K562 (cell line): ENCODE measurements around the gene EFNB3. TPM values are rescaled to one million over a fixed set of nuclear protein-coding genes. Genes with fewer than 3 reads are reported as not detected.
A peak's percentile ranks its signal among the peaks of the same experiment; 100 is the strongest.

Source experiments
- ATAC-seq: fragments of 200-7000 bp; cut with Tn5 transposase; 3 replicates; pipeline ENCODE4 v1.9.1; 2020; ENCODE audit warnings: moderate library complexity
- BruUV-seq: library from RNA; stranded (reverse); fragments of 400-500 nt; replicated peaks from 2 replicates; lab custom pipeline; 2021; lab: Mats Ljungman, UMichigan
- CTCF ChIA-PET: fragments of 300-600 bp; formaldehyde crosslinking; extraction: SDS; loops from one replicate; lab custom pipeline; 2021; ENCODE audit warnings: low intra/inter-chr PET ratio; lab: Yijun Ruan, JAX
- POLR2A ChIA-PET: fragments of 300-600, 350-650 bp; sonication (Branson Sonifier 250); formaldehyde crosslinking; extraction: SDS; loops from one replicate; lab custom pipeline; 2021; ENCODE audit warnings: antibody characterized with exemption, inconsistent platforms; lab: Yijun Ruan, JAX
- DNase-seq, 4 experiments: peaks; one replicate each; pipeline versions ENCODE4 v3.0.0 to v3.0.0-alpha.2; 2011 to 2018; ENCODE audit warnings: low spot score in 3 of 4, mixed read lengths in 3 of 4; ENCODE audit errors: extremely low read depth in 1 of 4
- FAIRE-seq: peaks from 2 replicates; lab custom pipeline; 2011; peaks lifted over from hg19 to GRCh38; lab: Jason Lieb, UNC
- H2AFZ ChIP-seq: 2 replicates; pipeline ENCODE4 v1.6.0; 2011; ENCODE audit warnings: low read depth, low read length, control low read depth, inconsistent platforms
- H3K27ac ChIP-seq: fragments of 200-600 bp; 3 replicates; pipeline ENCODE4 v1.8.0; 2011; ENCODE audit warnings: low read depth, mild to moderate bottlenecking, control low read depth, inconsistent platforms, low read length, moderate library complexity, mixed read lengths; ENCODE audit errors: extremely low read depth
- H3K27me3 ChIP-seq, 2 experiments: fragments of 300-600 bp in 1 of 2; 2 replicates in 1 of 2; 3 replicates in 1 of 2; pipeline versions ENCODE4 v1.6.0 to v1.8.0; 2011; ENCODE audit warnings: inconsistent platforms in 2 of 2, low read length in 2 of 2, mild to moderate bottlenecking in 1 of 2, mixed read lengths in 1 of 2, moderate library complexity in 1 of 2; ENCODE audit not compliant: control insufficient read depth in 2 of 2, insufficient read depth in 2 of 2
- H3K36me3 ChIP-seq: fragments of 300-600 bp; 3 replicates; pipeline ENCODE4 v1.8.0; 2011; ENCODE audit warnings: mild to moderate bottlenecking, low read length, inconsistent platforms; ENCODE audit not compliant: control insufficient read depth, insufficient read depth
- H3K4me1 ChIP-seq, 2 experiments: fragments of 200-600 bp in 1 of 2; replicated peaks in 1 of 2; 2 replicates in 1 of 2; 3 replicates in 1 of 2; pipeline versions ENCODE4 v1.5.1 to v1.8.0; 2011; ENCODE audit warnings: inconsistent platforms in 2 of 2, low read length in 2 of 2, mild to moderate bottlenecking in 1 of 2, mixed read lengths in 1 of 2, moderate library complexity in 1 of 2; ENCODE audit not compliant: control insufficient read depth in 2 of 2, insufficient read depth in 2 of 2
- H3K4me2 ChIP-seq: 2 replicates; pipeline ENCODE4 v1.6.1; 2011; ENCODE audit warnings: low read length, control low read depth, inconsistent platforms, mixed read lengths; ENCODE audit not compliant: insufficient read depth
- H3K4me3 ChIP-seq: fragments of 200-600 bp; sonication (generic), shearing (Covaris generic); 2 replicates; pipeline ENCODE4 v1.5.1; 2016; ENCODE audit warnings: control low read depth, inconsistent platforms
- H3K79me2 ChIP-seq: fragments of 200-600 bp; 3 replicates; pipeline ENCODE4 v1.8.0; 2011; ENCODE audit warnings: low read length, inconsistent platforms; ENCODE audit not compliant: control insufficient read depth, insufficient read depth
- H3K9ac ChIP-seq, 2 experiments: 2 replicates each; pipeline versions ENCODE4 v1.6.0 to v1.6.1; 2011; ENCODE audit warnings: low read depth in 2 of 2, low read length in 2 of 2, control low read depth in 1 of 2, inconsistent platforms in 1 of 2, mild to moderate bottlenecking in 1 of 2, mixed read lengths in 1 of 2; ENCODE audit not compliant: insufficient read depth in 1 of 2
- H3K9me1 ChIP-seq: one replicate; pipeline ENCODE4 v1.6.0; 2011; ENCODE audit warnings: inconsistent platforms, mild to moderate bottlenecking, low read length, moderate library complexity; ENCODE audit not compliant: control insufficient read depth, insufficient read depth
- H3K9me3 ChIP-seq: replicated peaks from 2 replicates; pipeline ENCODE4 v1.5.1; 2011; ENCODE audit warnings: low read depth, low read length, inconsistent platforms; ENCODE audit not compliant: control insufficient read depth, insufficient read depth
- H4K20me1 ChIP-seq: replicated peaks from 2 replicates; pipeline ENCODE4 v1.6.1; 2011; ENCODE audit warnings: low read length, inconsistent platforms, mixed read lengths; ENCODE audit not compliant: control insufficient read depth, insufficient read depth
- DPF2 ChIP-seq: fragments of 450-650 bp; IDR thresholded peaks from 2 replicates; pipeline ENCODE4 v1.6.1; 2016
- FOXJ3 ChIP-seq: sonication (generic); formaldehyde crosslinking; IDR thresholded peaks from 2 replicates; pipeline ENCODE4 v1.4.0; 2020; ENCODE audit warnings: mild to moderate bottlenecking, missing genetic modification reagents
- HDAC3 ChIP-seq: fragments of 450-650 bp; IDR thresholded peaks from 2 replicates; pipeline ENCODE4 v1.6.1; 2018; ENCODE audit warnings: borderline replicate concordance, mild to moderate bottlenecking, moderate library complexity; ENCODE audit not compliant: partially characterized antibody
- HNRNPLL ChIP-seq: fragments of 200-400 bp; formaldehyde crosslinking; IDR thresholded peaks from 2 replicates; pipeline ENCODE4 v1.6.1; 2017; ENCODE audit warnings: low read length, low read depth, mild to moderate bottlenecking; ENCODE audit not compliant: poor library complexity, severe bottlenecking
- LCOR ChIP-seq: sonication (generic); formaldehyde crosslinking; IDR thresholded peaks from 2 replicates; pipeline ENCODE4 v1.8.0; 2022; ENCODE audit warnings: mild to moderate bottlenecking, missing genetic modification reagents
- NRF1 ChIP-seq, 2 experiments: fragments of 450-650 bp; IDR thresholded peaks in 1 of 2; conservative IDR thresholded peaks in 1 of 2; 2 replicates each; pipeline ENCODE4 v1.6.1; 2014; ENCODE audit warnings: mild to moderate bottlenecking in 2 of 2
- SOX6 ChIP-seq: fragments of 450-650 bp; IDR thresholded peaks from 2 replicates; pipeline ENCODE4 v1.6.1; 2014; ENCODE audit warnings: mild to moderate bottlenecking
- ZNF24 ChIP-seq: fragments of 450-650 bp; IDR thresholded peaks from 2 replicates; pipeline ENCODE4 v1.6.1; 2016
- WGBS: fragments of 100-300 bp; shearing (Covaris generic); methylation state at CpG from one replicate; pipeline ENCODE4 v1.1.6; 2016; ENCODE audit warnings: low coverage, mixed read lengths; ENCODE audit not compliant: insufficient coverage; ENCODE audit errors: missing lambda C conversion rate; 5-methylcytosine and 5-hydroxymethylcytosine counted together
- in situ Hi-C: fragments of 300-500 bp; cut with MboI; formaldehyde crosslinking; loops from 4 replicates; pipeline ENCODE4 v1.15.0; 2018; ENCODE audit warnings: inconsistent platforms, mixed read lengths
- intact Hi-C: fragments of 100-400 bp; cut with micrococcal nuclease; formaldehyde crosslinking; loops from 2 replicates; pipeline ENCODE4 v1.14.2; 2022
- polyA plus RNA-seq, 8 experiments: library from polyadenylated mRNA; depleted of rRNA in 4 of 8; stranded (reverse) in 5 of 8; unstranded in 3 of 8; fragments of >200 nt; fragmentation: Nextera tagmentation in 2 of 8; fragmentation: Illumina TruSeq in 1 of 8; extraction: Ambion mirVana in 2 of 8; extraction: Trizol in 1 of 8; gene quantifications; 2 replicates each; pipeline versions ENCODE4 v1.2.1 to v1.2.3, GENCODE V29; 2011 to 2014; ENCODE audit warnings: inconsistent platforms in 1 of 8, missing spikeins in 1 of 8
- total RNA-seq, 7 experiments: library from RNA; depleted of rRNA in 6 of 7; stranded (reverse); fragments of >200 nt in 6 of 7; fragmentation: Illumina TruSeq in 2 of 7; extraction: Trizol in 2 of 7; gene quantifications; 2 replicates each; pipeline versions ENCODE4 v1.2.1 to v1.2.3, GENCODE V29; 2011 to 2021; ENCODE audit warnings: low replicate concordance in 1 of 7

The EFNB3 gene
- total and polyA plus RNA-seq, 9 of the 15 experiments (the other 6 are each of a cell fraction or from before 2014, with no cell fraction given): not detected

GRCh38 chr17:7756968-7757367, 52.0 kb downstream of the EFNB3 start:
- 5% methylated on average over 14 of the region's 14 CpGs for WGBS
- intact Hi-C loops: no loop called here
- Histone ChIP-seq H3K9me1 (no peaks in the 10 kb centered on the region), H2AFZ (no peak overlapping the region), H3K36me3 (no peaks in the 10 kb centered on the region), H4K20me1 (no peaks in the 10 kb centered on the region), H3K79me2 (no peaks in the 10 kb centered on the region), H3K9me3 (no peaks in the 10 kb centered on the region), H3K4me3 (no peak overlapping the region), H3K27me3 (peaks cover 0 to 45% of the 10 kb centered on the region in 2 experiments; a peak in 4 of 5 replicates), H3K27ac (no peak overlapping the region), H3K4me1 (no peaks in the 10 kb centered on the region), H3K4me2 (no peak overlapping the region), H3K9ac (no peak overlapping the region)
- no peak for FAIRE-seq
- DNase-seq: no peak
- TF ChIP-seq HNRNPLL: peak; percentile 98
- TF ChIP-seq HDAC3: peak; percentile 87
- 0 out of 4 replicates have a peak, but pooled peaks have one; percentile 13 to 32 for TF ChIP-seq NRF1 (conservative IDR thresholded peaks at IDR 0.05 in 1 of 2, IDR thresholded peaks at IDR 0.05 in 1 of 2)
- TF ChIP-seq SOX6: no peak
- no peak for TF ChIP-seq LCOR (CRISPR knock-in tag)
- TF ChIP-seq ZNF24: peak; percentile 87
- no peak for TF ChIP-seq DPF2
- no peak for TF ChIP-seq FOXJ3 (CRISPR knock-in tag)
- BruUV-seq: no TSS peak
- ATAC-seq: no peak
- POLR2A ChIA-PET: interaction anchor here (1.1 kb wide), 1 partner anchor 10 kb away, joined by 3 read pairs; no protein-coding TSS in a partner anchor
- in situ Hi-C loops: no loop called here
- CTCF ChIA-PET: no interaction called here

Other genes with a start within 250 kb of the EFNB3 start
Only the 7 nearest of the 25 such genes appear.
- 26.3 and 38.6 TPM in 2 replicates for gene FXR2, start 90.3 kb upstream of the EFNB3 start, total RNA-seq (2014; rRNA removed)
- 20.2 and 21.4 TPM in 2 replicates for gene FXR2, start 90.3 kb upstream of the EFNB3 start, total RNA-seq (2014; rRNA removed; fragmentation: Illumina TruSeq; extraction: Trizol)
- gene FXR2, start 90.3 kb upstream of the EFNB3 start, total RNA-seq (2015; rRNA removed; fragmentation: Illumina TruSeq; extraction: Trizol): 22.0 and 22.3 TPM in 2 replicates
- 28.3 and 29.9 TPM in 2 replicates for gene FXR2, start 90.3 kb upstream of the EFNB3 start, total RNA-seq (2021)
- 24.5 and 35.0 TPM in 2 replicates for gene FXR2, start 90.3 kb upstream of the EFNB3 start, polyA plus RNA-seq (2011; rRNA removed)
- 41.0 and 49.3 TPM in 2 replicates for gene FXR2, start 90.3 kb upstream of the EFNB3 start, polyA plus RNA-seq (2014; fragmentation: Illumina TruSeq; extraction: Trizol)
- gene FXR2, start 90.3 kb upstream of the EFNB3 start, polyA plus RNA-seq (2014; fragmentation: Nextera tagmentation; extraction: Ambion mirVana): 1 to 10 TPM; 2.0 to 2.2 TPM
- gene FXR2, start 90.3 kb upstream of the EFNB3 start, polyA plus RNA-seq (2014; rRNA removed): 28.4 and 35.0 TPM in 2 replicates
- gene SAT2, start 77.4 kb upstream of the EFNB3 start, total RNA-seq (2014; rRNA removed): 3.7 and 5.2 TPM in 2 replicates
- gene SAT2, start 77.4 kb upstream of the EFNB3 start, total RNA-seq (2014; rRNA removed; fragmentation: Illumina TruSeq; extraction: Trizol): 4.6 and 5.3 TPM in 2 replicates
- gene SAT2, start 77.4 kb upstream of the EFNB3 start, total RNA-seq (2015; rRNA removed; fragmentation: Illumina TruSeq; extraction: Trizol): 8.0 and 8.8 TPM in 2 replicates
- 6.7 and 7.5 TPM in 2 replicates for gene SAT2, start 77.4 kb upstream of the EFNB3 start, total RNA-seq (2021)
- 3.3 and 3.9 TPM in 2 replicates for gene SAT2, start 77.4 kb upstream of the EFNB3 start, polyA plus RNA-seq (2011; rRNA removed)
- 4.9 and 5.7 TPM in 2 replicates for gene SAT2, start 77.4 kb upstream of the EFNB3 start, polyA plus RNA-seq (2014; fragmentation: Illumina TruSeq; extraction: Trizol)
- 1 to 10 TPM; 2.0 to 3.6 TPM for gene SAT2, start 77.4 kb upstream of the EFNB3 start, polyA plus RNA-seq (2014; fragmentation: Nextera tagmentation; extraction: Ambion mirVana)
- 4.9 and 7.0 TPM in 2 replicates for gene SAT2, start 77.4 kb upstream of the EFNB3 start, polyA plus RNA-seq (2014; rRNA removed)
- gene SHBG, start 75.1 kb upstream of the EFNB3 start, total RNA-seq (2014; rRNA removed): not detected in 2 replicates
- not detected in 2 replicates for gene SHBG, start 75.1 kb upstream of the EFNB3 start, total RNA-seq (2014; rRNA removed; fragmentation: Illumina TruSeq; extraction: Trizol)
- not detected in 2 replicates for gene SHBG, start 75.1 kb upstream of the EFNB3 start, total RNA-seq (2015; rRNA removed; fragmentation: Illumina TruSeq; extraction: Trizol)
- not detected in 2 replicates for gene SHBG, start 75.1 kb upstream of the EFNB3 start, total RNA-seq (2021)
- not detected in 2 replicates for gene SHBG, start 75.1 kb upstream of the EFNB3 start, polyA plus RNA-seq (2011; rRNA removed)
- not detected in 2 replicates for gene SHBG, start 75.1 kb upstream of the EFNB3 start, polyA plus RNA-seq (2014; fragmentation: Illumina TruSeq; extraction: Trizol)
- gene SHBG, start 75.1 kb upstream of the EFNB3 start, polyA plus RNA-seq (2014; fragmentation: Nextera tagmentation; extraction: Ambion mirVana): not detected
- not detected in 2 replicates for gene SHBG, start 75.1 kb upstream of the EFNB3 start, polyA plus RNA-seq (2014; rRNA removed)
- gene ATP1B2, start 54.3 kb upstream of the EFNB3 start, total RNA-seq (2014; rRNA removed): 0.23 and 1.1 TPM in 2 replicates
- 0.41 and 0.47 TPM in 2 replicates for gene ATP1B2, start 54.3 kb upstream of the EFNB3 start, total RNA-seq (2014; rRNA removed; fragmentation: Illumina TruSeq; extraction: Trizol)
- gene ATP1B2, start 54.3 kb upstream of the EFNB3 start, total RNA-seq (2015; rRNA removed; fragmentation: Illumina TruSeq; extraction: Trizol): 0.25 and 0.68 TPM in 2 replicates
- 4.7 and 5.4 TPM in 2 replicates for gene ATP1B2, start 54.3 kb upstream of the EFNB3 start, total RNA-seq (2021)
- 0.59 and 1.8 TPM in 2 replicates for gene ATP1B2, start 54.3 kb upstream of the EFNB3 start, polyA plus RNA-seq (2011; rRNA removed)
- gene ATP1B2, start 54.3 kb upstream of the EFNB3 start, polyA plus RNA-seq (2014; fragmentation: Illumina TruSeq; extraction: Trizol): 6.0 and 6.1 TPM in 2 replicates
- 1 to 10 TPM in 1 of 2 experiments, under 1 TPM in 1; 0.99 to 2.4 TPM for gene ATP1B2, start 54.3 kb upstream of the EFNB3 start, polyA plus RNA-seq (2014; fragmentation: Nextera tagmentation; extraction: Ambion mirVana)
- 1.4 and 1.6 TPM in 2 replicates for gene ATP1B2, start 54.3 kb upstream of the EFNB3 start, polyA plus RNA-seq (2014; rRNA removed)
- 4.6 and 6.6 TPM in 2 replicates for gene TP53, start 17.7 kb upstream of the EFNB3 start, total RNA-seq (2014; rRNA removed)
- gene TP53, start 17.7 kb upstream of the EFNB3 start, total RNA-seq (2014; rRNA removed; fragmentation: Illumina TruSeq; extraction: Trizol): 5.3 and 6.2 TPM in 2 replicates
- gene TP53, start 17.7 kb upstream of the EFNB3 start, total RNA-seq (2015; rRNA removed; fragmentation: Illumina TruSeq; extraction: Trizol): 6.8 and 7.1 TPM in 2 replicates
- 10.6 and 11.0 TPM in 2 replicates for gene TP53, start 17.7 kb upstream of the EFNB3 start, total RNA-seq (2021)
- 14.0 and 18.7 TPM in 2 replicates for gene TP53, start 17.7 kb upstream of the EFNB3 start, polyA plus RNA-seq (2011; rRNA removed)
- 9.2 and 9.9 TPM in 2 replicates for gene TP53, start 17.7 kb upstream of the EFNB3 start, polyA plus RNA-seq (2014; fragmentation: Illumina TruSeq; extraction: Trizol)
- gene TP53, start 17.7 kb upstream of the EFNB3 start, polyA plus RNA-seq (2014; fragmentation: Nextera tagmentation; extraction: Ambion mirVana): 1 to 10 TPM; 2.8 to 3.4 TPM
- 12.5 and 17.7 TPM in 2 replicates for gene TP53, start 17.7 kb upstream of the EFNB3 start, polyA plus RNA-seq (2014; rRNA removed)
- 16.1 and 17.3 TPM in 2 replicates for gene WRAP53, start 16.7 kb upstream of the EFNB3 start, total RNA-seq (2014; rRNA removed)
- gene WRAP53, start 16.7 kb upstream of the EFNB3 start, total RNA-seq (2014; rRNA removed; fragmentation: Illumina TruSeq; extraction: Trizol): 8.2 and 9.1 TPM in 2 replicates
- gene WRAP53, start 16.7 kb upstream of the EFNB3 start, total RNA-seq (2015; rRNA removed; fragmentation: Illumina TruSeq; extraction: Trizol): 12.7 and 13.4 TPM in 2 replicates
- gene WRAP53, start 16.7 kb upstream of the EFNB3 start, total RNA-seq (2021): 18.2 and 21.8 TPM in 2 replicates
- 8.9 and 11.9 TPM in 2 replicates for gene WRAP53, start 16.7 kb upstream of the EFNB3 start, polyA plus RNA-seq (2011; rRNA removed)
- 14.9 and 15.3 TPM in 2 replicates for gene WRAP53, start 16.7 kb upstream of the EFNB3 start, polyA plus RNA-seq (2014; fragmentation: Illumina TruSeq; extraction: Trizol)
- gene WRAP53, start 16.7 kb upstream of the EFNB3 start, polyA plus RNA-seq (2014; fragmentation: Nextera tagmentation; extraction: Ambion mirVana): 1 to 10 TPM in 1 of 2 experiments, under 1 TPM in 1; 0.72 to 4.1 TPM
- 15.2 and 15.9 TPM in 2 replicates for gene WRAP53, start 16.7 kb upstream of the EFNB3 start, polyA plus RNA-seq (2014; rRNA removed)
- gene DNAH2, start 12.5 kb downstream of the EFNB3 start, total RNA-seq (2014; rRNA removed): not detected in 2 replicates
- not detected in 2 replicates for gene DNAH2, start 12.5 kb downstream of the EFNB3 start, total RNA-seq (2014; rRNA removed; fragmentation: Illumina TruSeq; extraction: Trizol)
- not detected in 2 replicates for gene DNAH2, start 12.5 kb downstream of the EFNB3 start, total RNA-seq (2015; rRNA removed; fragmentation: Illumina TruSeq; extraction: Trizol)
- not detected in 2 replicates for gene DNAH2, start 12.5 kb downstream of the EFNB3 start, total RNA-seq (2021)
- gene DNAH2, start 12.5 kb downstream of the EFNB3 start, polyA plus RNA-seq (2011; rRNA removed): not detected in 2 replicates
- gene DNAH2, start 12.5 kb downstream of the EFNB3 start, polyA plus RNA-seq (2014; fragmentation: Illumina TruSeq; extraction: Trizol): not detected in 2 replicates
- under 1 TPM in 1 of 2 experiments, not detected in 1; 0.03 TPM for gene DNAH2, start 12.5 kb downstream of the EFNB3 start, polyA plus RNA-seq (2014; fragmentation: Nextera tagmentation; extraction: Ambion mirVana)
- not detected in 2 replicates for gene DNAH2, start 12.5 kb downstream of the EFNB3 start, polyA plus RNA-seq (2014; rRNA removed)